Measurements from ENCODE around the gene TRMT61B.

DNA sequence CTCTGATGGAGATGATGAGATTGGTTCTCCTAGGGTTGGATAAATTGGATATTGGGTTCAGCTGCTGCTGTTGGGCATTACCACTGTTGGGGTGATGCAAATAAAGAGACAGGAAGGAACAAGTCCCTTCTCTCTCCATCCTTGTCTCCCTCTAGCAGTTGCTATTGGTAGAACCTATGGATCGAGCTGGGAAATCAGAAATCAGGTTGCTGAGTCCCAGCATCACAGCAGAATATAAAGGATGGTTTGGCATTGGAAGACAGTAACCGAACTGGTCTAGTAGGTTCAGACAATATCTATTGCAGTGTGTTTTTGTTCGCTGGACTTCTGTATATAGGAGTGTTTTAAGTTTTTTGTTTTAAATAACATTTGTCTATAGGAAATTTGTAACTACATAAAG is 32.5 kb upstream of the TRMT61B start:
- TF ChIP-seq, protein P1, sequence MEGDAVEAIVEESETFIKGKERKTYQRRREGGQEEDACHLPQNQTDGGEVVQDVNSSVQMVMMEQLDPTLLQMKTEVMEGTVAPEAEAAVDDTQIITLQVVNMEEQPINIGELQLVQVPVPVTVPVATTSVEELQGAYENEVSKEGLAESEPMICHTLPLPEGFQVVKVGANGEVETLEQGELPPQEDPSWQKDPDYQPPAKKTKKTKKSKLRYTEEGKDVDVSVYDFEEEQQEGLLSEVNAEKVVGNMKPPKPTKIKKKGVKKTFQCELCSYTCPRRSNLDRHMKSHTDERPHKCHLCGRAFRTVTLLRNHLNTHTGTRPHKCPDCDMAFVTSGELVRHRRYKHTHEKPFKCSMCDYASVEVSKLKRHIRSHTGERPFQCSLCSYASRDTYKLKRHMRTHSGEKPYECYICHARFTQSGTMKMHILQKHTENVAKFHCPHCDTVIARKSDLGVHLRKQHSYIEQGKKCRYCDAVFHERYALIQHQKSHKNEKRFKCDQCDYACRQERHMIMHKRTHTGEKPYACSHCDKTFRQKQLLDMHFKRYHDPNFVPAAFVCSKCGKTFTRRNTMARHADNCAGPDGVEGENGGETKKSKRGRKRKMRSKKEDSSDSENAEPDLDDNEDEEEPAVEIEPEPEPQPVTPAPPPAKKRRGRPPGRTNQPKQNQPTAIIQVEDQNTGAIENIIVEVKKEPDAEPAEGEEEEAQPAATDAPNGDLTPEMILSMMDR (IDR thresholded peaks at IDR 0.05; ENCODE audit: insufficient read depth, low read length, poor library complexity, severe bottlenecking), result no peak
- no peak for TF ChIP-seq EZH2phosphoT487 (conservative IDR thresholded peaks at IDR 0.05; ENCODE audit: low read length)
